MM.1S (cell line): ENCODE results near the gene COG5.

Experiments used
- DNase-seq: peaks from one replicate; pipeline ENCODE4 v3.0.0-alpha.2; 2015
- H2AFZ ChIP-seq: fragments of 300-600 bp; sonication (generic); 2 replicates; pipeline ENCODE4 v1.6.0; 2016; ENCODE audit warnings: antibody characterized with exemption, low read length
- H3F3A ChIP-seq: fragments of 300-600 bp; sonication (generic); 2 replicates; pipeline ENCODE4 v1.6.1; 2016; ENCODE audit warnings: mild to moderate bottlenecking, antibody characterized with exemption, low read length, moderate library complexity, mixed read lengths; ENCODE audit not compliant: insufficient read depth
- H3K27ac ChIP-seq: fragments of 300-600 bp; sonication (generic); 2 replicates; pipeline ENCODE4 v1.5.1; 2016; ENCODE audit warnings: mild to moderate bottlenecking, low read length
- H3K27me3 ChIP-seq: fragments of 300-600 bp; sonication (generic); replicated peaks from 2 replicates; pipeline ENCODE4 v1.6.0; 2016; ENCODE audit warnings: low read length; ENCODE audit not compliant: insufficient read depth
- H3K36me3 ChIP-seq: fragments of 300-600 bp; sonication (generic); replicated peaks from 2 replicates; pipeline ENCODE4 v1.6.1; 2016; ENCODE audit warnings: mild to moderate bottlenecking, low read length, mixed read lengths; ENCODE audit not compliant: insufficient read depth
- H3K4me1 ChIP-seq: fragments of 300-600 bp; sonication (generic); 2 replicates; pipeline ENCODE4 v1.6.1; 2016; ENCODE audit warnings: low read length, mixed read lengths
- H3K4me2 ChIP-seq: fragments of 300-600 bp; sonication (generic); 2 replicates; pipeline ENCODE4 v1.6.0; 2016; ENCODE audit warnings: low read depth, low read length
- H3K4me3 ChIP-seq: fragments of 300-600 bp; sonication (generic); 2 replicates; pipeline ENCODE4 v1.5.1; 2016; ENCODE audit warnings: low read length, mixed read lengths
- H3K79me2 ChIP-seq: fragments of 300-600 bp; sonication (generic); 2 replicates; pipeline ENCODE4 v1.6.1; 2016; ENCODE audit warnings: mixed run types, low read length, mixed read lengths
- H3K9ac ChIP-seq: fragments of 300-600 bp; sonication (generic); 2 replicates; pipeline ENCODE4 v1.6.1; 2016; ENCODE audit warnings: low read length, mixed read lengths
- H3K9me2 ChIP-seq: fragments of 300-600 bp; sonication (generic); replicated peaks from 2 replicates; pipeline ENCODE4 v1.6.1; 2016; ENCODE audit warnings: mild to moderate bottlenecking, low read length, mixed read lengths; ENCODE audit not compliant: insufficient read depth
- H3K9me3 ChIP-seq: fragments of 300-600 bp; sonication (generic); replicated peaks from 2 replicates; pipeline ENCODE4 v1.6.1; 2016; ENCODE audit warnings: mild to moderate bottlenecking, low read length, mixed read lengths; ENCODE audit not compliant: insufficient read depth
- H4K20me1 ChIP-seq: fragments of 300-600 bp; sonication (generic); 2 replicates; pipeline ENCODE4 v1.6.1; 2016; ENCODE audit warnings: mild to moderate bottlenecking, low read length, moderate library complexity, mixed read lengths; ENCODE audit not compliant: insufficient read depth
- EZH2 ChIP-seq: fragments of 300-600 bp; sonication (generic); optimal IDR thresholded peaks from 2 replicates; pipeline ENCODE3; 2017; ENCODE audit warnings: low read depth, mild to moderate bottlenecking, antibody characterized with exemption, low read length, mixed read lengths
- EZH2phosphoT487 ChIP-seq: fragments of 300-600 bp; sonication (generic); IDR thresholded peaks from 2 replicates; pipeline ENCODE4 v1.6.1; 2018; ENCODE audit warnings: antibody characterized with exemption, low read length
- TF ChIP-seq, protein P1 (sequence below): fragments of 300-600 bp; sonication (generic); IDR thresholded peaks from 2 replicates; pipeline ENCODE4 v1.5.1; 2016; ENCODE audit warnings: antibody characterized with exemption, low read length, mixed read lengths

COG5 gene

DNA sequence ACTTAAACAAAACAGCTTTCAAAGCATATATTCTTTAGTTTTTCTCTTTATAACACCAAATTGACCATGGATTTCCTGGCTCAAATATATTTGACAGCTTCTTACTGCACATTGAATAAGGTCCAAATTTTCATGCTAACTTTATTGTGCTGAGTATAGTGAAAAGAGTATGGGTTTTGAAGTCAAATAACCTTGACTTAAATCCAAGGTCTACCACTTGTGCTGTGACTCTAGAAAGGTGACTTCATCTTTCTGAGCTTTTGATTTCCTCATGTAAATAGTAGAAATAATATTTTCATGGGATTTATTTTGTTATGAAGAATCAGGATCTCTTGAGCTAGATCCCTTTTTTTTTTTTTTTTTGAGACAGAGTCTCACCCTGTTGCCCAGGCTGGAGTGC, 233.2 kb downstream of the COG5 start:
- TF ChIP-seq, protein P1, sequence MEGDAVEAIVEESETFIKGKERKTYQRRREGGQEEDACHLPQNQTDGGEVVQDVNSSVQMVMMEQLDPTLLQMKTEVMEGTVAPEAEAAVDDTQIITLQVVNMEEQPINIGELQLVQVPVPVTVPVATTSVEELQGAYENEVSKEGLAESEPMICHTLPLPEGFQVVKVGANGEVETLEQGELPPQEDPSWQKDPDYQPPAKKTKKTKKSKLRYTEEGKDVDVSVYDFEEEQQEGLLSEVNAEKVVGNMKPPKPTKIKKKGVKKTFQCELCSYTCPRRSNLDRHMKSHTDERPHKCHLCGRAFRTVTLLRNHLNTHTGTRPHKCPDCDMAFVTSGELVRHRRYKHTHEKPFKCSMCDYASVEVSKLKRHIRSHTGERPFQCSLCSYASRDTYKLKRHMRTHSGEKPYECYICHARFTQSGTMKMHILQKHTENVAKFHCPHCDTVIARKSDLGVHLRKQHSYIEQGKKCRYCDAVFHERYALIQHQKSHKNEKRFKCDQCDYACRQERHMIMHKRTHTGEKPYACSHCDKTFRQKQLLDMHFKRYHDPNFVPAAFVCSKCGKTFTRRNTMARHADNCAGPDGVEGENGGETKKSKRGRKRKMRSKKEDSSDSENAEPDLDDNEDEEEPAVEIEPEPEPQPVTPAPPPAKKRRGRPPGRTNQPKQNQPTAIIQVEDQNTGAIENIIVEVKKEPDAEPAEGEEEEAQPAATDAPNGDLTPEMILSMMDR: no peak
- TF ChIP-seq EZH2phosphoT487 (no peak), EZH2 (no peak)
- H3K27me3 ChIP-seq: no peaks in the 10 kb centered on the region

DNA sequence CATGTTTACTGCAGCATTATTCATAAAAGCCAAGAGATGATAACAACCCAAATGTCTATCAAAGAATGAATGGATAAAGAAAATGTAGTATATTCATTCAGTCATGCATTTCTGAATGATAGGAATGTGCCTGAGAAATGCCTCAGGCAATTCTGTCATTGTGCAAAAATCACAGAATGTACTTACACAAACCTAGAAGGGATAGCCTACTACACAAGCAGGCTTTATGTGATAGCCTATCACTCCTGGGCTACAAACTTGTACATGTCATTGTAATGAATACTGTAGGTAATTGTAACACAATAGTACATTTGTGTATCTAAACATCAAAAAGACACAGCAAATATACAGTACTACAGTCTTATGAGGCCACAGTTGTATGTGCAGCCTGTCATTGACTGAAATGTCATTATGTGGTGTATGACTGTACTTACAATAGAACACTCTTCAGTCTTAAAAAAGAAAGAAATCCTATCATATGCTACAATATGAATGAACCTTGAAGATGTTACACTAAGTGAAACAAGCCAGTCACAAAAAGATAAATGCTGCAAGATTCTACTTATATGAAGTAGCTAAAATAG, 235.6 kb downstream of the COG5 start:
- H3K4me3 ChIP-seq: no peak overlapping the region
- no peak overlapping the region for H2AFZ ChIP-seq
- no peaks in the 10 kb centered on the region for H4K20me1 ChIP-seq
- no peak overlapping the region for H3K27ac ChIP-seq
- H3K79me2 ChIP-seq: no peaks in the 10 kb centered on the region
- no peaks in the 10 kb centered on the region for H3K4me1 ChIP-seq
- H3K27me3 ChIP-seq: no peaks in the 10 kb centered on the region
- H3K36me3 ChIP-seq: no peaks in the 10 kb centered on the region
- H3F3A ChIP-seq: peaks cover 10% of the 10 kb centered on the region
- no peak overlapping the region for H3K9ac ChIP-seq
- TF ChIP-seq EZH2phosphoT487: no peak
- TF ChIP-seq EZH2: no peak
- TF ChIP-seq, protein P1: no peak
- no peaks in the 10 kb centered on the region for H3K9me2 ChIP-seq
- H3K9me3 ChIP-seq: no peaks in the 10 kb centered on the region
- H3K4me2 ChIP-seq: no peak overlapping the region
- DNase-seq: no peak

More for the DNA sequence above, 233.2 kb downstream of the COG5 start:
- Histone ChIP-seq H3K4me2 (no peak overlapping the region), H2AFZ (no peak overlapping the region), H3F3A (peaks cover 15% of the 10 kb centered on the region), H3K9ac (no peak overlapping the region), H4K20me1 (no peaks in the 10 kb centered on the region), H3K27ac (no peak overlapping the region), H3K36me3 (no peaks in the 10 kb centered on the region), H3K9me2 (no peaks in the 10 kb centered on the region), H3K4me1 (no peaks in the 10 kb centered on the region), H3K4me3 (no peak overlapping the region), H3K9me3 (no peaks in the 10 kb centered on the region), H3K79me2 (no peaks in the 10 kb centered on the region)
- no peak for DNase-seq

DNA sequence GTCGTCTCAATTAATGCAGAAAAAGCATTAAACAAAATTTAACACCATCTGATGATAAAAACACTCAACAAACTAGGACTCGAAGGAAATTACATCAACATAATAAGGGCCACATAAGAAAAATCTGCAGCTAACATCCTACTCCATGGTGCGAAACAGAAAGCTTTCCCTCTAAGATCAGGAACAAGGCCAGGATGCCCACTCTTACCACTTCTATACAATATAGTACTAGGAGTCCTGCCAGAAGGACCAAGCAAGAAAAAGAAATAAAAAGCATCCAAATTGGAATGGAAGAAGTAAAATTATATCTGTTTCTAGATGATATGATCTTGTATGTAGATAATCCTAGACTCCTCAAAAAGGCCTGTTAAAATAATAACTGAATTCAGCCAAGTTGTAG, 237.7 kb downstream of the COG5 start:
- Histone ChIP-seq H3K4me1 (no peaks in the 10 kb centered on the region), H4K20me1 (no peaks in the 10 kb centered on the region), H3K79me2 (no peaks in the 10 kb centered on the region), H3K27ac (no peak overlapping the region), H3K4me2 (no peak overlapping the region), H2AFZ (no peak overlapping the region), H3K9ac (no peak overlapping the region), H3K27me3 (no peaks in the 10 kb centered on the region), H3K4me3 (no peak overlapping the region), H3F3A (no peaks in the 10 kb centered on the region), H3K9me3 (no peaks in the 10 kb centered on the region), H3K36me3 (no peaks in the 10 kb centered on the region), H3K9me2 (no peaks in the 10 kb centered on the region)
- TF ChIP-seq, protein P1: no peak
- no peak for TF ChIP-seq EZH2
- no peak for DNase-seq
